HCT116 (cell line): ENCODE measurements around the gene P2RX5. TPM values are rescaled to one million over a fixed set of nuclear protein-coding genes. Genes with fewer than 3 reads are reported as not detected.

Source experiments
- ATAC-seq: fragments of 200-7000 bp; cut with Tn5 transposase; 2 replicates; pipeline ENCODE4 v1.9.1; 2020; ENCODE audit warnings: mild to moderate bottlenecking, moderate library complexity
- BruUV-seq: library from RNA; stranded (reverse); fragments of 400-500 nt; replicated peaks from 2 replicates; lab custom pipeline; 2021; lab: Mats Ljungman, UMichigan
- CTCF ChIA-PET: fragments of 300-600 bp; sonication (Branson Sonifier 250); formaldehyde crosslinking; loops from one replicate; lab custom pipeline; 2021; ENCODE audit warnings: antibody characterized with exemption; lab: Charles Lee
- POLR2A ChIA-PET: fragments of 300-600, 350-600 bp; sonication (Branson Sonifier 250); formaldehyde crosslinking; loops from one replicate; lab custom pipeline; 2021; ENCODE audit warnings: antibody characterized with exemption; lab: Charles Lee
- RAD21 ChIA-PET, 2 experiments: fragments of 300-600 bp; sonication (Branson Sonifier 250); formaldehyde crosslinking; loops; one replicate each; lab custom pipeline; 2023; ENCODE audit warnings: low total read pairs in 2 of 2; ENCODE audit not compliant: uncharacterized antibody in 2 of 2, unreplicated experiment in 2 of 2, low non-redundant PET in 1 of 2; lab: Charles Lee
- DNase-seq: peaks from one replicate; pipeline ENCODE4 v3.0.0-alpha.2; 2010; ENCODE audit warnings: low read depth, low spot score
- H2AFZ ChIP-seq: fragments of 200-600 bp; shearing (Covaris generic), sonication (generic); 2 replicates; pipeline ENCODE4 v1.6.1; 2017; ENCODE audit warnings: low read depth, mixed run types, mixed read lengths, antibody characterized with exemption, low read length; ENCODE audit not compliant: poor library complexity, severe bottlenecking
- H3K27ac ChIP-seq: 2 replicates; pipeline ENCODE4 v1.5.1; 2012; ENCODE audit warnings: low read depth, low read length
- H3K27me3 ChIP-seq: fragments of 200-600 bp; sonication (generic); 2 replicates; pipeline ENCODE4 v1.6.1; 2016; ENCODE audit warnings: mixed run types, low read length, mixed read lengths; ENCODE audit not compliant: insufficient read depth
- H3K36me3 ChIP-seq, 2 experiments: fragments of 200-500 bp in 1 of 2; fragments of 200-600 bp in 1 of 2; sonication (Bioruptor generic) in 1 of 2; sonication (generic) in 1 of 2; 2 replicates each; pipeline versions ENCODE4 v1.5.1 to v1.6.1; 2014 to 2016; ENCODE audit warnings: low read length in 2 of 2, inconsistent platforms in 1 of 2, mixed read lengths in 1 of 2, mixed run types in 1 of 2; ENCODE audit not compliant: insufficient read depth in 2 of 2, control insufficient read depth in 1 of 2
- H3K4me1 ChIP-seq, 2 experiments: fragments of 200-600 bp in 1 of 2; sonication (generic) in 1 of 2; 2 replicates each; pipeline versions ENCODE4 v1.5.1 to v1.6.1; 2012 to 2017; ENCODE audit warnings: low read length in 2 of 2, inconsistent platforms in 1 of 2, mild to moderate bottlenecking in 1 of 2, mixed read lengths in 1 of 2, mixed run types in 1 of 2, moderate library complexity in 1 of 2; ENCODE audit not compliant: insufficient read depth in 2 of 2, control insufficient read depth in 1 of 2
- H3K4me2 ChIP-seq: fragments of 200-600 bp; sonication (generic); 2 replicates; pipeline ENCODE4 v1.6.1; 2017; ENCODE audit warnings: mixed run types, low read length, mixed read lengths
- H3K4me3 ChIP-seq, 2 experiments: fragments of 200-600 bp in 1 of 2; sonication (generic) in 1 of 2; replicated peaks in 1 of 2; 2 replicates each; pipeline ENCODE4 v1.5.1; 2011 to 2016; ENCODE audit warnings: low read length in 2 of 2, control low read depth in 1 of 2, low read depth in 1 of 2, mild to moderate bottlenecking in 1 of 2, mixed read lengths in 1 of 2, mixed run types in 1 of 2
- H3K79me2 ChIP-seq: fragments of 200-600 bp; sonication (generic); 2 replicates; pipeline ENCODE4 v1.6.1; 2017; ENCODE audit warnings: mild to moderate bottlenecking, mixed run types, low read length, moderate library complexity, mixed read lengths; ENCODE audit not compliant: insufficient read depth
- H3K9ac ChIP-seq: fragments of 200-600 bp; sonication (generic); 2 replicates; pipeline ENCODE4 v1.6.1; 2016; ENCODE audit warnings: low read length, mixed read lengths
- H3K9me2 ChIP-seq: fragments of 200-600 bp; sonication (generic), shearing (Covaris generic); 2 replicates; pipeline ENCODE4 v1.6.1; 2017; ENCODE audit warnings: mixed run types, mild to moderate bottlenecking, moderate library complexity; ENCODE audit not compliant: insufficient read depth
- H3K9me3 ChIP-seq, 2 experiments: fragments of 200-500 bp in 1 of 2; fragments of 200-600 bp in 1 of 2; sonication (Bioruptor generic) in 1 of 2; sonication (generic) in 1 of 2; 2 replicates each; pipeline ENCODE4 v1.6.1; 2014 to 2017; ENCODE audit warnings: low read length in 2 of 2, mixed read lengths in 2 of 2, inconsistent platforms in 1 of 2, low read depth in 1 of 2, mild to moderate bottlenecking in 1 of 2, mixed run types in 1 of 2, moderate library complexity in 1 of 2; ENCODE audit not compliant: control insufficient read depth in 1 of 2, insufficient read depth in 1 of 2
- H4K20me1 ChIP-seq: fragments of 200-600 bp; sonication (generic), shearing (Covaris generic); 2 replicates; pipeline ENCODE4 v1.6.1; 2017; ENCODE audit warnings: mixed run types, mild to moderate bottlenecking, moderate library complexity; ENCODE audit not compliant: insufficient read depth
- ATF3 ChIP-seq: IDR thresholded peaks from 2 replicates; pipeline ENCODE4 v1.6.1; 2012
- CBX3 ChIP-seq: IDR thresholded peaks from 2 replicates; pipeline ENCODE4 v1.6.1; 2012; ENCODE audit warnings: low read depth
- ELF1 ChIP-seq: IDR thresholded peaks from 2 replicates; pipeline ENCODE4 v1.6.1; 2012; ENCODE audit warnings: low read depth, borderline replicate concordance
- EZH2 ChIP-seq: fragments of 200-600 bp; sonication (generic); IDR thresholded peaks from 2 replicates; pipeline ENCODE4 v1.6.1; 2017; ENCODE audit warnings: antibody characterized with exemption, mixed run types
- FOSL1 ChIP-seq: IDR thresholded peaks from 2 replicates; pipeline ENCODE4 v1.6.1; 2012; ENCODE audit warnings: low read depth
- POLR2AphosphoS5 ChIP-seq: IDR thresholded peaks from 2 replicates; pipeline ENCODE4 v1.6.1; 2011; ENCODE audit warnings: mild to moderate bottlenecking, low read depth, low read length, moderate library complexity
- RAD21 ChIP-seq: IDR thresholded peaks from 2 replicates; pipeline ENCODE4 v1.6.1; 2012; ENCODE audit warnings: low read depth, mild to moderate bottlenecking
- REST ChIP-seq: IDR thresholded peaks from 2 replicates; pipeline ENCODE4 v1.6.1; 2012; ENCODE audit warnings: low read depth
- SIN3A ChIP-seq: IDR thresholded peaks from 2 replicates; pipeline ENCODE4 v1.6.1; 2012; ENCODE audit warnings: low read depth
- SP1 ChIP-seq: IDR thresholded peaks from 2 replicates; pipeline ENCODE4 v1.6.1; 2012; ENCODE audit warnings: low read depth
- YY1 ChIP-seq: IDR thresholded peaks from 2 replicates; pipeline ENCODE4 v1.6.1; 2011; ENCODE audit warnings: low read length, low read depth, moderate library complexity, mild to moderate bottlenecking; ENCODE audit not compliant: insufficient replicate concordance; ENCODE audit errors: extremely low read depth
- ZBTB33 ChIP-seq: IDR thresholded peaks from 2 replicates; pipeline ENCODE4 v1.6.1; 2011; ENCODE audit warnings: mild to moderate bottlenecking, low read length, moderate library complexity; ENCODE audit not compliant: insufficient replicate concordance; ENCODE audit errors: extremely low read depth
- ZFX ChIP-seq: fragments of 450-650 bp; IDR thresholded peaks from 2 replicates; pipeline ENCODE4 v1.6.1; 2017
- ZNF274 ChIP-seq: fragments of 200-500 bp; sonication (Bioruptor generic); IDR thresholded peaks from 2 replicates; pipeline ENCODE4 v1.6.1; 2014; ENCODE audit warnings: mild to moderate bottlenecking, low read depth, low read length, inconsistent platforms
- intact Hi-C: fragments of 100-400 bp; cut with micrococcal nuclease; formaldehyde crosslinking; loops from 2 replicates; pipeline ENCODE4 v1.10.0; 2022
- total RNA-seq: library from RNA; stranded (reverse); gene quantifications from one replicate; pipeline ENCODE4 v1.2.1, GENCODE V29; 2021; ENCODE audit not compliant: unreplicated experiment

Gene P2RX5
- total RNA-seq, 1 experiment from 2014 or later, result 9.0 TPM

GRCh38 chr17:3656755-3657587 lies 39.0 kb downstream of the P2RX5 start (continued):
- TF ChIP-seq REST, result no peak
- no peak for TF ChIP-seq CBX3
- no peak for TF ChIP-seq RAD21

- H3K4me2 ChIP-seq, result no peak overlapping the region
- DNase-seq, result no peak
- no peaks in the 10 kb centered on the region for H3K36me3 ChIP-seq
- BruUV-seq, result no TSS peak
- H3K9ac ChIP-seq, result no peak overlapping the region
- H3K27ac ChIP-seq, result no peak overlapping the region
- intact Hi-C loops, result no loop called here
- H3K4me3 ChIP-seq, result no peak overlapping the region
- ATAC-seq, result no peak
- H4K20me1 ChIP-seq, result no peaks in the 10 kb centered on the region
- H3K9me2 ChIP-seq, result no peaks in the 10 kb centered on the region
- RAD21 ChIA-PET, result no interaction called here
- peaks cover 12 to 16% of the 10 kb centered on the region in 2 experiments for H3K4me1 ChIP-seq
- CTCF ChIA-PET, result no interaction called here
- H3K9me3 ChIP-seq, result no peaks in the 10 kb centered on the region
- H3K27me3 ChIP-seq, result no peaks in the 10 kb centered on the region
- POLR2A ChIA-PET, result no interaction called here
- H3K79me2 ChIP-seq, result no peaks in the 10 kb centered on the region
- no peak overlapping the region for H2AFZ ChIP-seq
- TF ChIP-seq ZNF274 (no peak), SP1 (no peak), FOSL1 (no peak), REST (no peak), YY1 (no peak), RAD21 (no peak), POLR2AphosphoS5 (no peak), ATF3 (no peak), ZFX (no peak), CBX3 (no peak), SIN3A (no peak), ZBTB33 (no peak), ELF1 (no peak), EZH2 (no peak)
These were observed 39.6 kb downstream of the P2RX5 start for GRCh38 chr17:3656353-3656752.
